NOMO-1 treated with DMSO at 0.1 percent for 48 hours (cell line): ENCODE measurements around the gene CPPED1.

ENCODE experiments used
- DNase-seq: peaks from one replicate; lab custom pipeline; 2025; ENCODE audit not compliant: unreplicated experiment; lab: John Stamatoyannopoulos, UW

CPPED1 gene

GRCh38 chr16:12688951-12689850 is 114.5 kb downstream of the CPPED1 start:
- no peak for DNase-seq

- no peak for DNase-seq
Observed at GRCh38 chr16:12685806-12686205, 117.9 kb downstream of the CPPED1 start.

- DNase-seq = no peak
Observed at GRCh38 chr16:12682432-12683165, 121.1 kb downstream of the CPPED1 start.

- DNase-seq = no peak
Observed at GRCh38 chr16:12681653-12682052, 122.0 kb downstream of the CPPED1 start.

GRCh38 chr16:12680531-12680930 is 123.2 kb downstream of the CPPED1 start:
- DNase-seq = no peak

- DNase-seq = no peak
Observed at GRCh38 chr16:12679660-12680272, 123.9 kb downstream of the CPPED1 start.

- no peak for DNase-seq
Observed at GRCh38 chr16:12678983-12679382, 124.7 kb downstream of the CPPED1 start.

GRCh38 chr16:12677502-12677901 is 126.2 kb downstream of the CPPED1 start:
- DNase-seq = peak; percentile 9

GRCh38 chr16:12675852-12676251 is 127.8 kb downstream of the CPPED1 start:
- no peak for DNase-seq

GRCh38 chr16:12675046-12675445 is 128.6 kb downstream of the CPPED1 start:
- no peak for DNase-seq

GRCh38 chr16:12674524-12674923 is 129.2 kb downstream of the CPPED1 start:
- no peak for DNase-seq

- no peak for DNase-seq
Observed at GRCh38 chr16:12674071-12674470, 129.6 kb downstream of the CPPED1 start.

GRCh38 chr16:12673466-12673865 is 130.2 kb downstream of the CPPED1 start:
- no peak for DNase-seq

GRCh38 chr16:12672986-12673385 is 130.7 kb downstream of the CPPED1 start:
- no peak for DNase-seq

GRCh38 chr16:12669908-12670307 is 133.8 kb downstream of the CPPED1 start:
- DNase-seq = no peak

GRCh38 chr16:12667909-12668308 is 135.8 kb downstream of the CPPED1 start:
- DNase-seq = no peak

GRCh38 chr16:12664164-12664733 is 139.4 kb downstream of the CPPED1 start:
- no peak for DNase-seq

GRCh38 chr16:12661656-12662172 is 142.0 kb downstream of the CPPED1 start:
- DNase-seq = no peak

- DNase-seq = no peak
Observed at GRCh38 chr16:12659871-12660270, 143.8 kb downstream of the CPPED1 start.

- no peak for DNase-seq
Observed at GRCh38 chr16:12658506-12658905, 145.2 kb downstream of the CPPED1 start.

- no peak for DNase-seq
Observed at GRCh38 chr16:12655537-12655936, 148.2 kb downstream of the CPPED1 start.
